ENCODE measurements around the gene SLCO2B1.

DNA sequence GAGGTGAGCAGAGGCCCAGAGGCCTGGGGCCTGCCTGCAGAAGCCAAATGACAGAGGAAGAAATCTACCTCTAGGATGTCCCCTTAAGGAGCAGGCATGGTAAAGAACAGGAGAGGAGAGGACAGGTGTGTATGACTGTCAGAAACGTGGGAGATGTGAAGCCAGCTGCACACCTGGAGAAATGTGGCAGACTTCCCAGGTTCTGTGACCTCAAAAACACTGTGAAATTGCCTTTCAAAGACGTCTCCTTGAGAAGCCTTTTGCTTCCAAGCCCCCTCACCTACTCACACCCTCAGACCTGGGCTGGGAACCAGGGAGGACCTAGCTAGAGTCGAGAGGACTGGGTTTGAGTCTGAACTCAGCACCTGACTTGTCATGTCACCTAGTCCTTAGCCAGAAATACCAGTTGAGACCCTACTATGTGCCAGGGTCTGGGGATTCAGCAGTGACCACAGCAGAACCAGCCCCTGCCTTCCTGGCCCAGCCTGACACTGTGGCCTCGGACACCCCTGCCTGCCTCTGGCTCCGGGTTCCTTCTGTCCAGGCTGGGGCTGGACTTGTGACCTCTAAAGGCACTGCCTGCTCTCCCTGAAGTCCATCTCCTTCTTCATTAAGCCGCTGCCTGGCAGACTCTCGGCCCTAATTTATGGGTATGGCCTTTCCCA is 95.2 kb downstream of the SLCO2B1 start:
- no peak for TF ChIP-seq POLR2AphosphoS5 (IDR thresholded peaks at IDR 0.05)
- TF ChIP-seq, protein P1, sequence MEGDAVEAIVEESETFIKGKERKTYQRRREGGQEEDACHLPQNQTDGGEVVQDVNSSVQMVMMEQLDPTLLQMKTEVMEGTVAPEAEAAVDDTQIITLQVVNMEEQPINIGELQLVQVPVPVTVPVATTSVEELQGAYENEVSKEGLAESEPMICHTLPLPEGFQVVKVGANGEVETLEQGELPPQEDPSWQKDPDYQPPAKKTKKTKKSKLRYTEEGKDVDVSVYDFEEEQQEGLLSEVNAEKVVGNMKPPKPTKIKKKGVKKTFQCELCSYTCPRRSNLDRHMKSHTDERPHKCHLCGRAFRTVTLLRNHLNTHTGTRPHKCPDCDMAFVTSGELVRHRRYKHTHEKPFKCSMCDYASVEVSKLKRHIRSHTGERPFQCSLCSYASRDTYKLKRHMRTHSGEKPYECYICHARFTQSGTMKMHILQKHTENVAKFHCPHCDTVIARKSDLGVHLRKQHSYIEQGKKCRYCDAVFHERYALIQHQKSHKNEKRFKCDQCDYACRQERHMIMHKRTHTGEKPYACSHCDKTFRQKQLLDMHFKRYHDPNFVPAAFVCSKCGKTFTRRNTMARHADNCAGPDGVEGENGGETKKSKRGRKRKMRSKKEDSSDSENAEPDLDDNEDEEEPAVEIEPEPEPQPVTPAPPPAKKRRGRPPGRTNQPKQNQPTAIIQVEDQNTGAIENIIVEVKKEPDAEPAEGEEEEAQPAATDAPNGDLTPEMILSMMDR (IDR thresholded peaks at IDR 0.05): no peak
- TF ChIP-seq POLR2A (IDR thresholded peaks at IDR 0.05): no peak

All from gastroesophageal sphincter (tissue), 3 donors.